Endodermal cell (in vitro differentiated cells): ENCODE results near the gene FAM186B. TPM values are rescaled to one million over a fixed set of nuclear protein-coding genes. Genes with fewer than 3 reads are reported as not detected.

ENCODE experiments used
- DNase-seq: peaks from one replicate; pipeline ENCODE4 v3.0.0-alpha.2; 2017
- H3K27ac ChIP-seq: 2 replicates; pipeline ENCODE4 v1.5.1; 2013; ENCODE audit warnings: mild to moderate bottlenecking, low read depth, low read length, moderate library complexity
- H3K27me3 ChIP-seq: 2 replicates; pipeline ENCODE4 v1.6.1; 2013; ENCODE audit warnings: mild to moderate bottlenecking, low read length, moderate library complexity; ENCODE audit not compliant: insufficient read depth, control insufficient read depth, poor library complexity, severe bottlenecking
- H3K36me3 ChIP-seq: 2 replicates; pipeline ENCODE4 v1.7.0; 2013; ENCODE audit warnings: mild to moderate bottlenecking, low read length, moderate library complexity; ENCODE audit not compliant: control insufficient read depth, insufficient read depth
- H3K4me1 ChIP-seq: one replicate; pipeline ENCODE4 v1.7.0; 2013; ENCODE audit warnings: low read length; ENCODE audit not compliant: control insufficient read depth, insufficient read depth
- H3K4me3 ChIP-seq: 2 replicates; pipeline ENCODE4 v1.5.1; 2013; ENCODE audit warnings: mild to moderate bottlenecking, low read length, moderate library complexity
- H3K9ac ChIP-seq: 2 replicates; pipeline ENCODE4 v1.6.1; 2013; ENCODE audit warnings: mild to moderate bottlenecking, low read length, moderate library complexity; ENCODE audit not compliant: poor library complexity, severe bottlenecking; ENCODE audit errors: extremely low read depth
- H3K9me3 ChIP-seq: 2 replicates; pipeline ENCODE4 v1.6.1; 2013; ENCODE audit warnings: mild to moderate bottlenecking, low read length, moderate library complexity; ENCODE audit not compliant: control insufficient read depth
- H3K27ac Mint-ChIP-seq: 2 replicates; pipeline ENCODE4 v1.8.0; 2020; ENCODE audit warnings: mixed read lengths
- H3K27me3 Mint-ChIP-seq: 2 replicates; pipeline ENCODE4 v1.8.0; 2021; ENCODE audit warnings: mild to moderate bottlenecking, mixed read lengths; ENCODE audit not compliant: insufficient read depth
- H3K36me3 Mint-ChIP-seq: 2 replicates; pipeline ENCODE4 v1.8.0; 2020; ENCODE audit warnings: low read depth, mixed read lengths
- H3K4me1 Mint-ChIP-seq: 2 replicates; pipeline ENCODE4 v1.8.0; 2020; ENCODE audit warnings: mixed read lengths
- H3K4me3 Mint-ChIP-seq: 2 replicates; pipeline ENCODE4 v1.8.0; 2020; ENCODE audit warnings: mild to moderate bottlenecking, moderate library complexity, mixed read lengths
- H3K9me3 Mint-ChIP-seq: 2 replicates; pipeline ENCODE4 v1.8.0; 2020; ENCODE audit warnings: mild to moderate bottlenecking, mixed read lengths
- WGBS, 2 experiments: methylation state at CpG; one replicate each; pipeline versions ENCODE4 v1.1.5 to v1.1.7; 2013; ENCODE audit warnings: missing lambda C conversion rate in 2 of 2, mixed read lengths in 1 of 2; ENCODE audit not compliant: insufficient coverage in 1 of 2, insufficient read length in 1 of 2; 5-methylcytosine and 5-hydroxymethylcytosine counted together
- total RNA-seq, 2 donors: library from RNA; stranded (reverse); fragmentation: NEBNext Ultra II Directional in 1 of 2; extraction: Animal tissue kit (Norgen Biotek cat#: 25700) in 1 of 2; gene quantifications; 2 replicates in 1 of 2; 3 replicates in 1 of 2; pipeline ENCODE4 v1.2.1, GENCODE V29; 2021
- TF ChIP-seq, protein P1 (sequence below): fragments of 200-600 bp; sonication (generic); conservative IDR thresholded peaks from 2 replicates; pipeline ENCODE4 v1.5.0; 2021; ENCODE audit warnings: antibody characterized with exemption, mild to moderate bottlenecking

FAM186B gene
- total RNA-seq, 2 donors from 2014 or later: 0.22 to 0.26 TPM

DNA sequence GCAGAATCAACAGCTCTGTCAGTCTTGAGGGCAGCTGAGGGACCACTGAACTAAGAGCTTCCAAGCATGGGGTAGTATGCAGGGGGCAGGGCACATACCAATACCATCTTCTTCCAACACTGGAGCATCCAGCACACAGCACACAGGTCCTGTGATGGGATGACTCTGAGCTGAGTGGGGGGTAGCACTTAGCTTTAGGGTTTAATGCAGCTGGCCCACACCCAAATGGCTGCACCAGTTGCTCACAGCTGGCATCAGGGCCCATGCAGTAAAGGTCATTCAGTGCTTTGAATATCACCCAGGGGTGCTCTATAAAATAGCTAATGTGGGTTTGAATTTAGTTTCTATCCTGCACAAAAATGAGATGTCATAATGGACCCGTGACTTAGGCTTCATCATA, 1.7 kb downstream of the FAM186B start:
- TF ChIP-seq, protein P1, sequence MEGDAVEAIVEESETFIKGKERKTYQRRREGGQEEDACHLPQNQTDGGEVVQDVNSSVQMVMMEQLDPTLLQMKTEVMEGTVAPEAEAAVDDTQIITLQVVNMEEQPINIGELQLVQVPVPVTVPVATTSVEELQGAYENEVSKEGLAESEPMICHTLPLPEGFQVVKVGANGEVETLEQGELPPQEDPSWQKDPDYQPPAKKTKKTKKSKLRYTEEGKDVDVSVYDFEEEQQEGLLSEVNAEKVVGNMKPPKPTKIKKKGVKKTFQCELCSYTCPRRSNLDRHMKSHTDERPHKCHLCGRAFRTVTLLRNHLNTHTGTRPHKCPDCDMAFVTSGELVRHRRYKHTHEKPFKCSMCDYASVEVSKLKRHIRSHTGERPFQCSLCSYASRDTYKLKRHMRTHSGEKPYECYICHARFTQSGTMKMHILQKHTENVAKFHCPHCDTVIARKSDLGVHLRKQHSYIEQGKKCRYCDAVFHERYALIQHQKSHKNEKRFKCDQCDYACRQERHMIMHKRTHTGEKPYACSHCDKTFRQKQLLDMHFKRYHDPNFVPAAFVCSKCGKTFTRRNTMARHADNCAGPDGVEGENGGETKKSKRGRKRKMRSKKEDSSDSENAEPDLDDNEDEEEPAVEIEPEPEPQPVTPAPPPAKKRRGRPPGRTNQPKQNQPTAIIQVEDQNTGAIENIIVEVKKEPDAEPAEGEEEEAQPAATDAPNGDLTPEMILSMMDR: no peak
- Histone ChIP-seq H3K36me3 (no peaks in the 10 kb centered on the region), H3K9ac (no peak overlapping the region), H3K4me3 (no peak overlapping the region), H3K27me3 (no peaks in the 10 kb centered on the region), H3K27ac (no peak overlapping the region), H3K4me1 (no peaks in the 10 kb centered on the region), H3K9me3 (no peaks in the 10 kb centered on the region)
- Mint-ChIP-seq H3K27me3 (peaks cover 3% of the 10 kb centered on the region), H3K4me1 (peaks cover 10% of the 10 kb centered on the region), H3K4me3 (no peak overlapping the region), H3K27ac (no peak overlapping the region), H3K36me3 (peaks cover 10% of the 10 kb centered on the region), H3K9me3 (no peaks in the 10 kb centered on the region)
- 100% methylated on average over 1 of the region's 1 CpG for WGBS, 2 experiments
- no peak for DNase-seq

DNA sequence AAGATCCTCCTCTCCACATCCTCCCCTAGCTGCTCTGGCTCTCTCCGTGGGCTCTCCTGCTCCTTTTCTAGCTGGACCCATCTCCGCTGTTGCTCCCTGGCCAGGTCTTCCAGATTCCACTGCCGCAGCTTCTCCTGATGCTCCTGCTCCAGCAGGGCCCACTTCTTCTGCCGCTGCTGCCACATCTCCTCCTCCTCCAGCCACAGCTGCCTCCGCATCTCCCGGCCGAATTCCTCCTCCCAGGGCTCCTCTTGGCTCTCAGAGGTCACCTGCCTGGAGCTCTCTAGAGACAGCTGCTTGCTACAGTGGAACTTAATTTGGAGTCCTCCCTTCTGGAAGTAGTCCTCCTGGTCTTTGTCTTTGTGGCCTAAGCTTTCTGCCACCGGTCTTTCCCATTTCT, 5.5 kb downstream of the FAM186B start:
- Histone ChIP-seq H3K27ac (no peak overlapping the region), H3K4me1 (no peaks in the 10 kb centered on the region), H3K27me3 (no peaks in the 10 kb centered on the region), H3K4me3 (no peak overlapping the region), H3K36me3 (no peaks in the 10 kb centered on the region), H3K9ac (no peak overlapping the region), H3K9me3 (no peaks in the 10 kb centered on the region)
- Mint-ChIP-seq H3K9me3 (no peaks in the 10 kb centered on the region), H3K27me3 (no peaks in the 10 kb centered on the region), H3K4me3 (no peak overlapping the region), H3K27ac (no peak overlapping the region), H3K36me3 (peaks cover 10% of the 10 kb centered on the region), H3K4me1 (peaks cover 10% of the 10 kb centered on the region)
- TF ChIP-seq, protein P1: no peak
- 94 to 100% methylated on average over 7 to 8 of the region's 8 CpGs for WGBS, 2 experiments
- no peak for DNase-seq

DNA sequence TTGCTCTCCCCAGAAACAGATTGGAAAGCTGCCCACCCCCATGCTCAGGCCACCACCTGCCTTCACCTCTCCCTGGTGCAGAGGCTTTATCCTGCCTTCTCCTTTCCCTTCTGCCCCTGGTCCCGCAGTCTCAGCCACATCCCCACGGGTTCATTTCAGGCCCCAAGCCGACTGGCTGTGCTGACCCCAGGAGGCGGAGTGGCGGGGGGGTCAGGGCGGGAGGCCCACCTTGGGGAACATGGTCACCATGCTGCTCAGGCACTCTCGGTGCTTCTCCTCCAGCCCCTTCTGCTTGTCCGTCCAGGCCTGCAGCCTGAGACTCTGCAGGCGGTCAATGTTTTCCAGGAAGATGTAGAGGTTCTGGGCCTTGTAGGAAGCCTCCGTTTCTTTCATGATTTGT, 6.9 kb downstream of the FAM186B start:
- H3K9me3 ChIP-seq: no peaks in the 10 kb centered on the region
- Mint-ChIP-seq H3K27ac (peak overlapping the region; percentile 58), H3K27me3 (no peaks in the 10 kb centered on the region), H3K36me3 (peaks cover 14% of the 10 kb centered on the region), H3K4me1 (peaks cover 10% of the 10 kb centered on the region), H3K9me3 (no peaks in the 10 kb centered on the region), H3K4me3 (no peak overlapping the region)
- no peak overlapping the region for H3K27ac ChIP-seq
- no peak overlapping the region for H3K4me3 ChIP-seq
- no peak for DNase-seq
- H3K27me3 ChIP-seq: no peaks in the 10 kb centered on the region
- H3K4me1 ChIP-seq: no peaks in the 10 kb centered on the region
- H3K36me3 ChIP-seq: no peaks in the 10 kb centered on the region
- TF ChIP-seq, protein P1: no peak
- WGBS, 2 experiments: 80 to 93% methylated on average over 3 to 10 of the region's 10 CpGs
- no peak overlapping the region for H3K9ac ChIP-seq
